GM19023 (cell line): ENCODE data around the gene RTKN.
A peak's percentile ranks its signal among the peaks of the same experiment; 100 is the strongest.
"Not testable (repeated sequence)": the region's sequence is repeated elsewhere in the genome, so short reads cannot be mapped to it uniquely, and the experiment has no call there.

ENCODE experiments used
- ATAC-seq: cut with Tn5 transposase; IDR thresholded peaks from one replicate; pipeline ENCODE4 v1.9.1; 2021; ENCODE audit warnings: mild to moderate bottlenecking, moderate library complexity; ENCODE audit not compliant: unreplicated experiment

RTKN gene

DNA sequence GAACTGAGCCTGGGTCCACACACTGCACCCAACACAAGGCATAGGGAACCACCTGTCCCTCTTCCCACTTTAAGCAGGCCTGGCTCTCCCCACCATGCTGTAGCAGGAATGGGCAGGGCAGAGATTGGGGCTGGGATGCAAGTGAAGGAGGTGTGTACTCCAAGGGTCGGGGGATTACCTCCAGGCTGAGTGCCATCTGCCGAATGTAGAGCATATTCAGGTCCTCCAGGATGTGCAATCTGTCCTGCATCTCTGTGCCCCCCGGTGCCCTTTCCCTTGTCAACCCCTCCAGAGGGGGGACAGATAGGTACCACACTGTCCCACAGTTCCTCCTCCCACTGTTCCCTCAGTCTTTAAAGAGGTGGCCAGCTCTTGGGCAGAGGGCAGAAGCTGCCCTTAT is 2.4 kb downstream of the RTKN start:
- no peak for ATAC-seq

DNA sequence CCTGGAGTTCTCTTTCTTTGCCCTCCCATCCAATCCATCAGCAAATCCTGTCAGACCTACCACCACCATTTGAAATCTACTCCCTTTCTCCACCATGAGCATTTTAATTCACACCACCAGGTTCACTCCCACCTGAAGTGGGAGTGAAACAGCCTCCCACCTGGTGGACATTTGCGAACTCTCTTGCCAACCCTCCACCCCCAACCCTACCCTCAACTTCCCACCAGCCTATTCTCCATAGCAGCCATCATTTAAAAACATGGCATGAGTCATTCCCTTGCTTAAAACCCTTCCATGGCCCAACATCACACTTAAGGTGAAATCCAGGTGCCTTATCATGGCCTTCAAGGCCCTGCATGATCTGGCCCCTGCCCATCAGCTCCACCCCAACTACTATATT is 3.5 kb downstream of the RTKN start:
- ATAC-seq = no peak

DNA sequence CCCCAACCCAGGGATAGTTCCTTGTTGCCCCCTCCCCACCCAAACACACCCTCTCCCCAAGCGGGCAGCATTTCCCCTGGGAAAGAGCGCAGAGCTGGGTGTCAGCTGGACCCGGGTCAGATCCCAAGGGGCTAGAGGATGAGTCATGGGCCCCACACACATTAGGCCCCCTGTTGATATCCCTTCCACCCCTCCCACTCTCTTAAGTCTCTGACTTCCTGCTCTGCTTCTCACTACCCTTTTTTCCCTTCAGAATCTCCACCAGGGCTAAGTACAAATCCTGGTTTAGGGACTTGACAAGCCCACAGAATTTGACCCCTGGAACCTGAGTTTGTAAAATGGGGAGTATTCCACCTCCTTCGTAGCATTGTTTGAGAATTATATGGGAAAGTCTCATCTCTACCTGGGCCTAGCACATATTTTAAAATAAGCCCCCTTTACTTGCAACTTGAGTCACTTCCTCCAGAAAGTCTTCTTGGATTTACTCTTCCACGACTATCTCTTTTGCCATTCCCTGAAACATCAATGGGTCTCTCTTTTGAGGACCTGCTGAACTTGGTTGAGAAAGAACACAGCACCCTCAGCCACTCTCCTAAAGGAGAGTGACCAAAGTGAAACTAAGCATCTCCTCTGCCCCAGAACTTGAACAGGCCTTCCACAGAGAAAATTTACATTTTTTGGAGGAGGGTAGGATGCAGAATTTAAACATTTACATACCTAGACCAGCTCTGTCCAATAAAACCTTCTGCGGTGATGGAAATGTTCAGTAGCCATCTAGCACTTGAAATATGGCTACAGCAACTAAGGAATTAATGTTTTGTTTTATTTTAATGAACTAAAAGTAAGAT is 4.7 kb downstream of the RTKN start:
- ATAC-seq = no peak

DNA sequence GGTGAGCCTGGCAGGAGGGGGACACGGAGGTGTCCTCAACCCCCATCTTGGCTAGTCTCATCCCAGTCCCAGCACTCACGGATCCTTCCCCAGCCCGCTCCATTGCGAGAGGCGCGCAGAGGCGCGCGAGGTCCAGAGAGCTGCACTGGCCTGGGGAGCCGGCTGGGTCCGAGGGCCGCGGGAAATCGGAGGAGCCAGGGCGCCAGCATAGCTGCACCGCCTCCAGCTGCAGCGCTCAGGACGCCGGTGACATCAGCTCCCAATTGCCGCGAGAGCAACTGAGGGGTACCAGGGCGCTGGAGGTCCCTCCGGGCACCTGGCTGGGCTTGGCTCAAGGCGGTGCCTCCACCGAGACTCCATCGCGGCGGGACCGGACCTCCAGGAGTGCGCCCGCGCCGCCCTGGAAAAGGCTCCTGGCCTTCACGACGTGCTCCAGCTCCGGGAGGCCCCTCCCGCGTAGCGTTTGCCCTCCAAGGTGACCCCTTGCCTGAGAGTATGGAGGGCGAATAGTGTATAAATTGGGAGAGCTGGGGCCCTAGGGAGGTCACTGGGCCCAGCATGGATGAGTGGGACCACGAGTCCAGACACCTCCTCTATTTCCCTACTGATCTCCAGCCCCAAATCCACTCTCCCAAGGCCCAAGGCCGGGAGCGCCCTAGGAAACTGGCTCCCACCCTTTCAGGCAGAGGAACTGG is 5.5 kb downstream of the RTKN start:
- no peak for ATAC-seq

DNA sequence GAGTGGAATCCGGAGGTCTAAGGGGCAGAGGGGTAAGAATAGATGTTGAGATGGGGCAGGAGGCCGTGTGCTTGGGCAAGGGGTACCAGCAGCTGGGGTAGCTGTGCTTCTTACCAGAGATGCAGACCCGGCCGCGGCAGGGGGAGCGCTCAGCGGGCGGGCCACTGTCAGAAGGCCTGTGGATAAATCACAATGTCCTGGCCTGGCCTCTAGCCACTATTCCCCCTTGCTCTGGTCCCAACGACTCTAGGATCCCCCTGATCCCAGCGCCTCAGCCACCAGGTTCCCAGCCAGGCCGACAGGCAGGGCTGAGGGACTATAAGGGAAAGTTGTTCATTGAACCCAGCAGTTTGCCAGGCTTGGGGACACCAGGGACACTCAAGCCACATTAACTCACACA is 11.2 kb downstream of the RTKN start:
- no peak for ATAC-seq

DNA sequence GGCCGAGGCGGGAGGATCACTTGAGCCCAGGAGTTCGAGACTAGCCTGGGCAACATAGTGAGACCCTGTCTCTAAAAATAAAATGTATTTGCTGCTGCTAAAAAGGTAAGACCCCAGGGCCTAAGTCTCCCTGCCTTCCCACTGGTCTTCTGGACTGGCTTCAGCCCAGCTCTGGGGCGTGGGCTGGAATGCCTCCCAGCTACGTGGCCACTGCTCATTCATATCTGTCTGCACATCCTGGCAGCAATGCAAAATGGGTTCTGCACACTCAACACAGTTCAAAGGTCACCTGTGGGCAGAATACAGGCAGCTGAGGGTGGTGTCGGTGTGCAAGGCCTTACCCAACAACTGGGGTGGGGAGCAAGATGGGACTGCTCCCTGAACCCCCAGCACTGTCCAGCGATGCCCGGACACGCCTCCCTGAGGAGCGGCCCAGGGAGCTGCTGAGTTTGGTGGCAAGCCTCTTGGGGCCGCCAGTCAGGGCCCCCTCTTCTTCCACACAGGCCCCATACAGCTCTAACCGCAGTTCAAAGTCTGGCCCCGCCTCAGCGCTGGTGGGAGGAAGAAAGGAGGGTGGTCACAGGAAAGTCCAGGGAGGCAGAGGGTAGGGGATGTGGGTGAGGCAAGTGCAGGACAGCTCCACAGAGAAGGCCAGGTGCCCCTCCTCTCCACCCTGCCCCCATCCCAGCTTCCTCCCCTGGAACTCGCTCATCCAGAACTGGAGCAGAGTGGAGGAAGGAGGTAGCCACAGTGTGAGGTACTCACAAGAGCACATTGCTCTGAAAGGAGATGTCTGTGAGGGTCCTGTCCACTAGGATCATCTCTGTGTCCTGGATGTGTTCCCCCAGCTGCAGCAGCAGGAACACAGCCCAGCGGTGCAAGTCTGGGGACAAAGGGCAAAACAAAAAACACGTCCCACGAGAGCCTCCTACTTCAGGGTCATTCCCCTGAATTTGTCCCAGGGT is 12.0 kb downstream of the RTKN start:
- ATAC-seq = no peak

DNA sequence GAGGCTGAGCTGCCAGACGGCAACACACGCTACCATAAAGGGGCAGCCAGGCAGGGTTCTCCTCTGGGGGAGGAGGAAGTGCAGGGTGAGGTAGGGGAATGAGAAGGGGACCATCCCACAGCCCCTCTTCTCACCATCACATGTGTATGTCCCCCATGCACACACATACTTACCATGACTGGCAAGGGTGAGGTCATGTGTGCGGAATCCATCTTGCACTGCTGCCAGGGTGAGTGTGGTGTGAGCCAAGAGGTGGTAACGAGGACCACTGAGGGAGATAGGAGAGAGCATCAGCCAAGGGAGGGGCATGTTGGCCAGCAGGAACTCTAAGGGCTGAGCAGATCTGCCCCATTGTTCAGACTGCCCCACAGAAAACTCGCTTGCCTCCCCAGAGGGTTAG is 13.1 kb downstream of the RTKN start:
- ATAC-seq = no peak

DNA sequence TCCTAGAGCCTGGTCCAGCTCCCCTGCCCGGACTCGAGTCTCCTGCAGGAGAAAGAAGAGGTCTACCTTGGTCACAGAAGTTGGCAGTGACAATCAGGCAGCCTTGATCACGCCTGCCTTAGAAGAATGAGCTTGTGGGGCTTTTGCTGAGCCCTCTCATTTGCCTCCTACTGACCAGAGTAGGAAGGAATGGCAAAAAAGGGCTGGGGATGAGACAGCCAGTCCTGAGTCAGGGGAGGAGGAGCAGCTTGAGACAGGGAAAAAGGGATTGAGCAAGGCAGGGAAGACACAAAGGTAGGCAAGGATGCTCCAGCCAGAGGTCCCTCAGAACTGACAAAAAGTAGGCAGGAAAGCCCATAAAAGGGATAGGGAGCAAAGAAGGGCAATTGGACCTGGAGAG is 14.2 kb downstream of the RTKN start:
- no peak for ATAC-seq

DNA sequence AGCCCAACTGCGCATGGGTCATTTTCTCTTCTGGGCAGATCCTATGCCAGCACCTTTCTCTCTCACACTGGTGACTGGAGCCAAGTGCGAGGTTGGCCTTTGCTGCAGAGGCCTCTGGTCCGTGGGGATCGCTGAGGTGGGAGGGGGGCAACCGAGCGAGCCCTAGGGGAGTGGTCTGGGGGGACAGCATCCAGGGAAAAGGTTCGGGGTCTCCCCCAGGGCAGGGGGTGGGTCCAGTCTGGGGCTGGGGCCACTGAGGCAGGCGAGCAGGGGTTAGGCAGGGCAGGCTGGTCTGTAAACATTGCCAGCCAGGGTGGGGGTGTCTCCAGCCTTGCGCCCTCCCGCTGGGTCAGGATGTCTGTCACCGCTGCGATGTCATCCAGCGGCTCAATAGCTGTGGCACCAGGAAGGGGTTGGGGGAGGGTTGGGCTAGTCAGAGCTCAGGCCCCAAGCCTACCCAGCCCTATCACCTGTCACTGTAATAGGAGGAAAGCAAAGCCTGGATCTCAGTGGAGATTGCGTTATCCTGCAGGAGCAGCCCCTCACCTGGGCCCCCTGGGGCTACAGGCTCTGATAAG is 15.5 kb downstream of the RTKN start:
- ATAC-seq = no peak

DNA sequence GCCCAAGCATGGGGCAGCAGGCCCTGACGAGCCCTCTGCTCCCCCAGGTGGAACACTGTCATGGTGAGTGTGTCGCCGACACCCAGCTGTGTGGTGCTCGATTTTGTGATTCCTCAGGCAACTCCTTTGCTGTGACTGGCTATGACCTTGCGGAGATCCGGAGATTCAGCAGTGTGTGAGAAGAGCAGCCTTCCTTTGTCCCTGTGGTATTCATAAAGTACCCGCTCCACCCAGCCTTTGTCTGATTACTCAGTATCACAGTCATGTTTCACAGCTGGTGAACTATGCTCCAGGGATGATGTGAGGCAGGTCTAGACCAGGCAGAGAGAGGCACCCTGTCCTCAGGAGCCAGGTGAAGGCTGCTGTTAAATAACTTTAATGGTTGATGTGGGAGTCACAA is 16.2 kb downstream of the RTKN start:
- no peak for ATAC-seq

DNA sequence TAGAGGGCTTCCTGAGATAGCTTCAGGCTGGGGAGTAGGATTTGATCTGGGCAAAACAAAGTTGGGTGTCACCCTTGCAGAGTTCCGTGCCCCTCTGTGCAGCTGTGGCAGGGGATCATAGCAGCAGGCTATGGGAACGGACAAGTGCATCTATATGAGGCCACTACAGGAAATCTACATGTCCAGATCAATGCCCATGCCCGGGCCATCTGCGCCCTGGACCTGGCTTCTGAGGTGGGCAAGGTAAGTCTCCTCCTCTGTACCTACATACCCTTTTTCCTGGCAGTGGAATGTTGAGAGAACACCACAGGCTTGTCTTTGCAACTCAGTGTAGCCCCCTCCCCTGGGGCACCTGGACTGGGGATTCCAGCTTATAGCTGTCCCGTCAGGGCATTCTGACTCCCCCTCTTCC is 16.7 kb downstream of the RTKN start:
- ATAC-seq = no peak

DNA sequence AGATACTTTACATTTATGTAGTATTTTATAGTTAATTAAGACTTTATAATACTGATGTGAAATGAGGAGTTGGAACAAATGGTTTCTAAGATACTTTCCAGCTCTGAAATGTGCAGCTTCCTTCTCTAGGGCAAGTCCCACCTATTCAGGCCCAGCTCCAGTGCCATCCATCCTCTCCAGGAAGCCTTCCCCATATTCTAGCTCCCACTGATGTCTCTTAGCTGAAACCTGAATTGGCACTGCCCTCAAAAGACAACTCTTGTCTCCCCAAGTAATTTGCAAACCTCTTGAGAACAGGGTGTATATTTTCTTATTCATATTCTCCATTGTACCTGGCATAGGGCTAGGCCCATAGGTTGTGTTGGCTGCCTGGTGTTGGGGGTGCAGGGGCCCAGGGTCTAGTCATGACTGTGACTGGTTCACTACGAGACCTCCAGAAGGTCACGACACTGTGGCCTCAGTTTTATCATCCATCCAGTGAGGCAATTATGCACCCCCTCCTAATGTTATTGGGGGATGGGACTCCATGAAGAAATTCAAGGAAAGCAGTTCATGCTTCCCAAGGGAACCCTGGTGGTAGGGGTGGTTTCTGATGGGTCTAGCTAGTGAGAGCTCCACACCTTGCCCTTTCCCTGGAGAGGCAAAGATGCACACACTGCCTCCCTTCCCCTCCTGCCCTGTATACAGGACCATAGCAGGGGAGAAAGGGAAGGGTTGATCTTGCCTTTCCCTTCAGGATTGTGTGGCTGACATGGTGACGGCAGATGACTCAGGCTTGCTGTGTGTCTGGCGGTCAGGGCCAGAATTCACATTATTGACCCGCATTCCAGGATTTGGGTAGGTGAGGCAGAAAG is 17.4 kb downstream of the RTKN start:
- ATAC-seq = no peak

DNA sequence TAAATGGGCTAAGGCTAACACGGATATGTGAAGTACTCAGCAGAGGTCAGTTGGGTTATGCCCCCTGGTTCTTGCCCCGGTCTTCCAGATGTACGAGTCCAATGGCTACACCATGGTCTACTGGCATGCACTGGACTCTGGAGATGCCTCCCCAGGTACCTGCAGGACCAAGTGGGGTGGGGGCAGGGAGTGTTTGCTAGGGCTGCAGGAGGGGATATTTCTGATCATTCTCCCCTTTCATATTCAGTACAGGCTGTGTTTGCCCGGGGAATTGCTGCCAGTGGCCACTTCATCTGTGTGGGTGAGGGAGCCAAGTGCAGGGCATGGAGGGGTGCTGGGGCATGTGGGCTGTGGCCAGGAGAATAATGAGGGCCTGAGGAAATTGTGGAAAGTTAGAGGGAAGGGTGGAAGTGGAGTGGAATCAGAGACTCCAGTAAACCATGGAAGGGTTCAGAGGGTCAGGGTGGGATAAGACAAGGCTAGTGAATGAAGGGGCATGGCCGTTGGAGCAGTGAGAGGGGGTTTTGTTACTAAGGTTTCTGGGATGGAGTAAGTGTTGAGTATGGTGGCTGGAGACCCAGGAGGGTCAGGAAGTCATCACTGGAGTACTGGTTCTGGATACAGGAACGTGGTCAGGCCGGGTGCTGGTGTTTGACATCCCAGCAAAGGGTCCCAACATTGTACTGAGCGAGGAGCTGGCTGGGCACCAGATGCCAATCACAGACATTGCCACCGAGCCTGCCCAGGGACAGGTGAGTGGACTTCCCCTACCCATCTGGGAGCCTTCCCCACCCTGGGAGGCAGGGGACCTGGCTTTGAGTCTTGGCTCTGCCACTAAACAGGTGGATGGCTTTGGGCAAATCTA is 18.3 kb downstream of the RTKN start:
- no peak for ATAC-seq

DNA sequence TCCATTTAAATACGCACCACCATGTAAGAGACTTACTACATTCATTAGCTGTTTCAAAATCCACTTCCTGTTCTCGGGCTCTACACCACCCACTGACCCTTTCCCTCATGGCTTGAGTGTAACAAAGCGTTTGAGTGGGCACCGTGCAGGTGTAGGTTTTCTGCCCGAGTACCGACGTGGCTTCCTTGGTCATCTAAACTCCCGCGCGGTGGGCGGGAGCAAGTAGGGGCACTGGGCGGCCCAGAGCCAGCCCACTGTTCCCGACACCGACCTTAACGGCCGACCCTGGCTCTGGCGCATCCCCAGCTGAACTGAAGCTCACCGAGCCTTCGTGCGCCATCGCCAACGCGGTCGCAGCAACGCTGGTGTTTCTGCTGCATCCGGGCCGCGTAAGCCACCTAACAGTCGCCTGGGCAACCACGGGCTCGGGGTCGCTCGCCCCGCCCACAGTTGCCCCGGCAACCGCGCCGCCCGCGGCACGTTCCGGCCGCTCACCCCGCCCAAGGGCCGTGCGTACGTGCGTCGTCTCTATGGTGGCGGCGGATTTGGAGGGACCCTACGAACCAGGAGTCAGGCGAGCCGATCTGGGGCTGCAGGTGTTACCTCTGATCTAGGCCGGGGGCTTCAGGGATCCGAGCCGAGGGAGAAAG is 20.4 kb downstream of the RTKN start, which contains the start of the genes C2orf81 and WDR54:
TSS of gene C2orf81 (minus strand) at position 399 of the 650 bp plus-strand sequence. CDS start at position 340, 59 bp downstream.
TSS of gene WDR54 (plus strand) at position 510 of the 650 bp plus-strand sequence. CDS start 424 bp downstream, outside the sequence.
- ATAC-seq = peak; percentile 97

DNA sequence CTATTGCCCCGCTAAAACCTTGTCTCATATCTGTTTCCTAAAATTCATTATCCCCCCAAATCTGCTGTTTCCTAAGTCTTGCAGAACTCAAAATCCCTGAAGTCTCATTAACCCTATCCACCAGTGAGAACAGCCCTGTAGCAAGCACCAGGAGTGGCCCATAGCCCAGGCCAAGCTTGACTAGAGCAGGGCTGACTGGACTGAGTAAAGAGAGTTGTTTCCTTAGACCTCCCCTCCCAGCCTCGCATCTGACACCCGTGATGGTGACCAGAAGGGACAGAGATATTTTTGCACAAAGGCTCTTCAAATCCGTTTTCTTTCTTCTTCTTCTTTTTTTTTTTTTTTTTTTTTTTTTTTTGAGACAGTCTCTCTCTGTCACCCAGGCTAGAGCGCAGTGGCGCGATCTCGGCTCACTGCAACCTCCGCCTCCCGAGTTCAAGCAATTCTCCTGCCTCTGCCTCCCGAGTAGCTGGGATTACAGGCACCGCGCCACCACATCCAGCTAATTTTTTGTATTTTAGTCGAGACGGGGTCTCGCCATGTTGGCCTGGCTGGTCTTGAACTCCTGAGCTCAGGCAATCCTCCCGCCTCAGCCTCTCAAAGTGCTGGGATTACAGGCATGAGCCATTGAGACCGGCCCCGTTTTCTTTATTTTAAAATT is 21.2 kb downstream of the RTKN start:
- ATAC-seq = not testable (repeated sequence)

DNA sequence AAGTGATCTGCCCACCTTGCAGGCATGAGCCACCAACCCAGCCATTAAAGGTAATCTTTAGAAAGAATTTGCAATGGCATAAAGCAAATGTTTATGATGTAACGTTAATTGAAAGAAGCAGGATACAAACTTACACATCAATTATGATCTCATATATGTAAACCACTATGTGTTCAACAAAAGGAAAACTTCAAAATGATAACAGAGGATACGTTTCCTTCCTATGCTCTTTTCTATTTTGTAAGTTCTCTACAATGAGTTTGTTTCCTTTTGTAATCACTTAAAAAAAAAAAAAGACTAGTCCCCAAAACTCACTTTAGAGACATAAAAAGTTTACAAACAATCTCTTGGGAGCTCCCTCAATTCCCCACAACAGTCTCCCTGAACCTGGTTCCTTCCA is 21.7 kb downstream of the RTKN start:
- ATAC-seq = no peak

DNA sequence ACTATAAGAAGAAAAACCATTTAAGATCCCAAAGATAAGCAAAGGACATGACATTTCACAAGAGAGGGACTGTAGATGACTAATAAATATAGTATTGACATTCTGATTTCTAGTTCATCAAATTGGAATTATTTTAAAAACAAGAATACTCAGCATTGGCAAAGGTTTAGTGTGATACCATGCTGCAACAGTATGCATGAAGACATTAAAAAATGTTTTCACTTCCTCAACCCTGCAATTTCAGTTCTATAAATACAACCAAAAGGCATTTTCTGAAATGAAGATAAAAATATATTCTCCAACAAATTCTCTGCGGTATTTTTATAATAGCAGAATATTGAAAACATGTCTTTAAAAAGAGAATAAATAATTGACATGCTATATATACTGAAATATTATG is 22.4 kb downstream of the RTKN start:
- no peak for ATAC-seq

DNA sequence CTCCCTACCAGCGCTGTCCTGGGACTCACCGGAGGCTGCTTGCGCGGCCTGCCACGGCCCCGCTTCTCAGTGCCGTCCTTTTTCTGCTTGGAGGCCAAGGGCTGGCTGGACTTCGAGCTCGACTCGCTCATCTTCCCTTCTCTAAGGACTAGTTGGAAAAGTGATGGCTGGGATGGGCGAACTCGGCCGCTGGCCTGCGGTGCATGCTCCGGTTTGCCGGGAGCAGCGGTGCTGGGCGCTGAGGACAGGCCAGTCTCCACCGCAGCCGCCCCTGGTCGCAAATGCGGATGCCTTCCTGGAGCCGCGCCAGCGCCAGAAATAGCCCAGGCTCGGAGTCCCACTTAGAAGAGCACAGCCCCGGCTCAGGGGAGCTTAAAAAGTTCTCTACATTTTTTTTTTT is 23.4 kb downstream of the RTKN start:
- no peak for ATAC-seq
